ENCODE results near the gene HEATR9.
"Not testable (repeated sequence)": the region's sequence is repeated elsewhere in the genome, so short reads cannot be mapped to it uniquely, and the experiment has no call there.

Gene HEATR9, protein sequence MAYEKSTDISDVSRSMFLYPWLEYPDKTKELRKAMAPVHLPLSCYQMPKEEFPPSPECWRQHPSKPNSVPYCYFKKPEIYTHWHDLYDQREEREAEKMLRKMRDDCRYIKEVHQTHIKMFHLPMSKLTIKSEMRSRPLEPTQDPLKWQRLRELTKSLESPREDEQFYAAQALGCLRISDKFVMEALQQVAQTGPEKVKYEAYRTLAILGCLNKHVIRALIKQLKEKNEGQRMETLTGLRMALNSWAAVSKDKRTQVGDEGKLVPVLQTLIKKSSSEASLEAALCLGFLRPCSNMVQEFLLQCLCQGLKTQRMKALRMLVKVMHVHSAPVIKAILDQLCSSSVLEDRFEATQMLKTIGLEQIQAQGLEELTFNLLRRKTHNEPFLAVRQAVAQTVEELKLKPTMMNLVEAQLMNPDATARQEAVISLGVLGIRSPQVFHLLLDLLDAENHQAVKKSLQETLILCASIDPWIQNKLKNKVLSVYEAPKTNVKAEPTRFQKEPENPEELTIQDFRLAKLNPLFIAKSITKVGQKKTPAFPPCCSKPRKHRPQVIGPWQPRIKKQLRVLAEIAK

GRCh38 chr17:35868737-35869136 is at the start of gene HEATR9:
HEATR9 (minus strand) TSS chr17:35868891; CDS start chr17:35868742, 149 bp downstream.
- DNase-seq (ENCODE audit: low spot score) = no peak

DNA sequence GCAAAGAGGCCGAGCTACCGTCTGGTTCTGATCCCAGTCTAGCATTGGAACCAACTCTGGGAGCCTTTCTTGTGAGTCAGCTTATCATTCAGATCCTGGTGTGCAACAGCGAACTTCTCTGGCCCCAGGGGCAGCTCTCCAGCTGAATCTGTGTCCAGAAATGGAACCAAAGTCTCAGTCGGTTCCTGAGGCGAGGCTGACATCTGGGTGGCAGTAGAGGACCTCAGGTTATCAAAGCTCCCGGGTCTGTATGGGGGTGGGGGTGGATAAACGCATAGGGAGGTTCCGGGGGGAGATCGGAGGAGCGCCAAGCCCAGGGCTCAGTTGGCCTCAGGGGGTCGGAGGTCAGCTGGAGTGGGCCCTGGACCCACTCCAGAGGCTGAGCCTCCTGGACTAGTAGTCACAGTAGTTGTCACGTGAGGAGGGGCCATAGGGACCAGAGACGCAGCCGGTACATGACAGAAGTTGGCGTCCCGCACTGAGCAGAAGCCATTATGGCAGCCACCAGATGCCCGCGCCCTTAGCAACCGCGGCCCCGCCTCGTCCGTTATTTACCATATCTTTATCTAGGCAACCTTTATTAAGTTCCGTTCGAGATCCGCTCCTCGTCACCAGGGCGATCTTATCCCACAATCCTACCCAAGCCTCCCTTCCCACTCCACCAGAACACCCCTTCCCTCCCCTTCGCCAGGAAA is 49.0 kb upstream of the HEATR9 start:
- no peak for DNase-seq (ENCODE audit: low spot score)

GRCh38 chr17:35915153-35915964 is 46.7 kb upstream of the HEATR9 start:
- DNase-seq (ENCODE audit: low spot score) = no peak

DNA sequence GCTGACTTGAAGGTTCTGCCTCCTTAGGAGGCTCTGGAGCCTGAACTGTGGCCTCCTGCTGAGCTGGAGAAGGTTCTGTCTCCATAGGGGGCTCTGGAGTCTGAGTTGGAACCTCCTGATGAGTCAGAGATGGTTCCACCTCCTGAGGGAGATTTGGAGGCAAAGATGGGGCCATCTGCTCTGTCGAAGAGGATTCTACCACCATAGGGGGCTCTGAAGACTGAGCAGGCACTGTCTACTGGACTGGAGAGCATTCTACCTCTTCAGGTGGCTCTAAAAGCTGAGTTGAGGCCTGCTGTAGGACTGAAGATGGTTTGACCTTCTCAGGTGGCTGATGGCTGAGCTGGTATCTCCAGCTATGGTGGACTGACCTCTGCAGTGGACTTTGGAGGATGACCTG is 45.7 kb upstream of the HEATR9 start:
- no peak for DNase-seq (ENCODE audit: low spot score)

- DNase-seq (ENCODE audit: low spot score) = no peak
Measured at GRCh38 chr17:35913609-35914008, 44.9 kb upstream of the HEATR9 start.

- DNase-seq (ENCODE audit: low spot score) = no peak
Measured at GRCh38 chr17:35912942-35913341, 44.3 kb upstream of the HEATR9 start.

DNA sequence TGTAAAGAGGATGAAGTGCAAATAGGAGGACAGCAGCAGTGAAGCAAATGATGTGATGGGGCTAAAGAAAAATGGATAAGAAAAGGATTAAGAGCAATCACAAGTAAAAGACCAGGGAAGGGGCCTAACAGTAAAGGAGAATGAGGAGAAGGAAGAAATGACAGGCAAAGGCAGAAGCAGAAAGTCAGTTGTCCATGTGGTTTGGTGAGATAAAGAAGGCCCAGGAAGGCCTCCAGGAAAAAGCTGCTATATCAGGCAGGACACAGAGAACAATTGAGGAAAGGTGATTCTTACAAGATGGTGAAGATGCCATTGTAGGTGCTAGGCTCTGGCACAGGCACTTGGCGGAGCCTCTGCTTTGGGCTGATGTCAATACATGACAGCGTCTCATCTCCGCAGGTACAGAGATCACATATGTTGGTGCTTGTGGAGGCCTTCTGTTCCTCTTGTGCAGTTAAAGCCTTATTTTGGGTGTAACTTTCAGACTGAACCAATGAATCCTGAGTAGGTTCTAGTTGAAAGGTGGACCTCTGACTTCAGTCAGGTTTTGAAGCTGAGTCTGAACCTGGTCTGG is 43.7 kb upstream of the HEATR9 start:
- DNase-seq (ENCODE audit: low spot score) = no peak

GRCh38 chr17:35909408-35909807 is 40.7 kb upstream of the HEATR9 start:
- no peak for DNase-seq (ENCODE audit: low spot score)

DNA sequence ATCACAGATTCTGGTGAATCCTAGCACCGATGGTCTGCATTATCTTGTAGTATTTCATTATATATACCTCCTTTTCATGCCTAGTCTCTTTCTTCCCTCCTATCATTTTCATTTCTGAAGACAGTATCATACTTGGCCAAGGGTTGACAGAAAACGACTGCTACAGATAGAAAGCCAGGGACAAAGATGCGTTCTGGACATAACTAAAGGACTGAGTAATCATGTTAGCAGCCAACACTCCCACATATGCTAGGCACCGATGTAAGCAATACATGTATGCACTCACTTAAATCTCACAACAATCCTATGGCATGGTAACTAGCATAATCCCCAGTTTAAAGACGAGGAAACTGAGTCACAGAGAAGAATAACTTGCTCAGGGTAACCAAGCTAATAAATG is 39.0 kb upstream of the HEATR9 start:
- no peak for DNase-seq (ENCODE audit: low spot score)

DNA sequence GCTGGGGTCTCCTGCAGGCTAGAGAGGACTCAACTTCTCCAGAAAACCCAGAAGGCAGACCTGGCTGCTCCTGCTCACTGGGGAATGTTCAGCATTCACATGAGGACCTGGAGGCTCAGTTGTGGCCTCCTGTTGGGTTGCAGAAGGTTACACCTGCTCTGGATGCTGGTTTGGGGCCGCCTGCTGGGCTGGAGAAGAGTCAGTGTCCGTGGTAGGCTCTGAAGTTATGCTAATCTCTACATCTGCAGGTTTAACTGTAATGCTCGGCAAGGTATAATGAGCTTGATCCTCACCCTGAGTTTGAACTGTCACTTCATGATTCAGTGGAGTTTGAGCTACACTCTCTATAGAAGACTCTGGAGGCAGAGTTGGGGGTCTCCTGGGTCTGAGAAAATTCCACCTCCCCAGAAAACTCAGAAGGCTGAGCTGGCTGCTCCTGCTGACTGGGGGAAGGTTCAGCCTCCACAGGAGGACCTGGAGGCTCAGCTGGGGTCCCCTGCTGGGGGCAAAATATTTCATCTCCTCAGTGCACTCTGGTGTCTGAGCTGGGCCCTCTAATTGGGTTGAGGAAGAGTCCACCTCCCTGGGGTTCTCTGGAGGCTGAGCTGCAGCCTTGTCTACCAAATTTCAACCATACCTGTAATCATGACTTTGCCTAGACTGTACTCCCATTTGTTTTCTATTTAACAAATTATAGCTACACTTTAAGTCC is 38.4 kb upstream of the HEATR9 start:
- no peak for DNase-seq (ENCODE audit: low spot score)

DNA sequence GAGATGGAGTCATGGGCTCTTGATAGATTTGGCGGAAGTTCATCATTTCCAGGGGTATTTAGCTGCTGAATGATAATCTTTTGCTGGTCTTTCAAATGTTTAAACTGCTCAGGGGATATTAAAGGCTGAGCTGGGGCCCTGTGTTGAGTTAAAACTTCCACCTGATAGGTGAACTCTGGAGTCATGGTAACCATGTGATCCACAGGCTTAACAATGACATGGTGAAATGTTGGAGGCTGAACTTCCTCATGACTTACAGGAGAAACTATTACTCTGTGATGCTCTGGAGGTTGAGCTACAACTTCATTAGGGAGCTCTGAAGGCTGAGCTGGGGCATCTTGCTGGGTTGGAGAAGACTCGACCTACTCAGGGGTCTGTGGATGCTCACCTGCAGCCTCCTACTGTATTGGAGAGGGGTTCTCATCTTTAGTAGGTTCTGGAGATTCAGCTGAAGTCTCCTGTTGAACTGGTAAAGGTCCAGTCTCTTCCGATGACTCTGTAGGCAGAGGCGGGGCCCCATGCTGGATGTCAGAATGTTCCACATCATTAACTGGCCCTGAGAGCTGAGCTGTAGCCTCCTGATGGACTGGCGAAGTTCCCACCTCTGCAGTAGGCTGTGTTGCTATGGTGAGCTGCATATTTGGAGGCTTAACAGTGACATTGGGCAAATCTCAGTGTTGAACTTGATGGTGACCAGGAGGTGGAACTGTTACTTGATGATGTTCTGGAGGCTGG is 37.7 kb upstream of the HEATR9 start:
- DNase-seq (ENCODE audit: low spot score) = no peak

DNA sequence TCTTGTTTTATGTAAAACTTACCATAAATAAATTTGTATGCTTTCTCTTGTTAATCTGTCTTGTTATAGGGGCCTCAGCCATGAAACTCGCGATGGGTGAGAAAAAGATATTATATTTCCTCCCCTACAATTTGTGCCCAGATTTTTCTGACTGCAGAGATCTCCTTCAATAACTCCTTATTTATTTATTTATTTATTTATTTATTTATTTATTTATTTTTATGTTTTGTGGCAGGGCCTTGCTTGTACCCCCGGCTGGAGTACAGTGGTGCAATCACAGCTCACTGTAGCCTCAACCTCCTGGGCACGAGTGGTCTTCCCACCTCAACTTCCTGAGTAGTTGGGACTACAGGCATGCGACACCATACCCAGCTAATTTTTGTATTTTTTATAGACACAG is 34.8 kb upstream of the HEATR9 start:
- DNase-seq (ENCODE audit: low spot score) = no peak

DNA sequence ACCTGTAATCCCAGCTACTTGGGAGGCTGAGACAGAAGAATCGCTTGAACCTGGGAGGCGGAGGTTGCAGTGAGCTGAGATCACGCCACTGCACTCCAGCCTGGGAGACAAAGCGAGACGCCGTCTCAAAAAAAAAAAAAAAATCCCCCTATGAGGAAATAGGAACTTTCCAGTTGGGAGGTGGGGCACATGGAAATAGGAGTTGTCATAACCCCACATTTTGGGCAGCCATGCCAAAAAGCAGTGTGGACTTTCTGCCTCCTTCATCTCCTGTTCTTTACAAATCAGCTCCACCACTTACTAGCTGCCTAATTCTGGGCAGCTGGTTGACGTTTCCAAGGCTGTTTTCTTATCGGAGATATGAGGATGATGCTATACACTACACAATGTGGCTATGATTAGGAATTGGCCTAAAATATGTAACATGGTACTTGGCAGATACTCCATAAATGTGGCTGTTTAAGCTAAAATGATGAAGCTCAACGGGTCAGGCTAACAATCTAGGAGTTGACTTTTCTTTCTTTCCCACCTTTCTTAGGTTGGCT is 33.0 kb upstream of the HEATR9 start:
- DNase-seq (ENCODE audit: low spot score) = no peak

GRCh38 chr17:35900708-35901480 is 32.2 kb upstream of the HEATR9 start:
- DNase-seq (ENCODE audit: low spot score) = peak; percentile 57

DNA sequence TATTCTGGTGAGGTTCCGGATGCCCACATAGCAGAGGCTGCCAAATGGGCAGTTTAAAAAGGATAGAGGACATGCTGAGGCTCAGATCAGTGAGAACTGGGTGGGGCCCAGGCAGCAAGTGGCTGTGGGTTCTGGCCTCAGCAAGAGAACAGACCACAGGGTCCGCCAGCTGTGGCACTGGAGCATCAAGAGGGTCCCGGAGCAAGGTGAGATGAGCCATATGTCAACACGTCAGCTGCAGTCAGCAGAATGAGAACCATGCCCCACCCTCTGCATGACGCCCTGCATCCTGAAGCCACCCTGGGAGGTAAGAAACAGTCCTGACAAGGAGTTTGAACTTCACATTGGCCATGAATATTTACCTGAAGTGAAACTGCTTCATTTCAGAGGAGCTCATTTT is 31.6 kb upstream of the HEATR9 start:
- DNase-seq (ENCODE audit: low spot score) = peak; percentile 43

GRCh38 chr17:35898283-35899070 is 29.8 kb upstream of the HEATR9 start:
- DNase-seq (ENCODE audit: low spot score) = peak; percentile 70

DNA sequence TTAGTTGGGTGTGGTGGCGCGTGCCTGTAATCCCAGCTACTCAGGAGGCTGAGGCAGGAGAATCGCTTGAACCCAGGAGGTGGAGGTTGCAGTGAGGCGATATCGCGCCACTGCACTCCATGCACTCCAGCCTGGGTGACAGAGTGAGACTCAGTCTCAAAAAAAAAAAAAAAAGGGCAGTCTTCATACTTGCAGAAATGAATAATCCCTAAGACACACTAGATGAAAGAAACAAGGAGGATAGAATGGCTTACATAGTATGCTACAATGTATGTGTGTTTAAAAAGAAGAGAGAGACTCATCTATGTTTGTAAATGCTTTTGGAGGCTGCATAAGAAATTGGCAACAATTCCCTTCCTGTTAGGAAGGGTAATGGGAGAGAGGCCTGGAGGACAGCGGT is 29.1 kb upstream of the HEATR9 start:
- DNase-seq (ENCODE audit: low spot score) = not testable (repeated sequence)
